Upper lobe of left lung (tissue), 4 donors: ENCODE measurements around the gene ANKRD44.

Source experiments
- CTCF ChIP-seq, 6 experiments: fragments of 450-650 bp in 4 of 6; fragments of 200-600 bp in 2 of 6; sonication (generic) in 2 of 6; IDR thresholded peaks; one replicate each; pipeline ENCODE4 v1.5.1; 2016 to 2019; ENCODE audit warnings: antibody characterized with exemption in 6 of 6
- EP300 ChIP-seq, 4 donors: sonication (generic); formaldehyde crosslinking; IDR thresholded peaks; one replicate each; pipeline ENCODE4 v1.5.1; 2017; ENCODE audit warnings: antibody characterized with exemption in 4 of 4, control low read depth in 2 of 4
- POLR2AphosphoS5 ChIP-seq, 2 donors: sonication (generic); formaldehyde crosslinking; IDR thresholded peaks; one replicate each; pipeline ENCODE4 v1.5.1; 2017; ENCODE audit warnings: antibody characterized with exemption in 2 of 2

GRCh38 chr2:197356136-197356535 is 45.6 kb upstream of the ANKRD44 start:
- TF ChIP-seq POLR2AphosphoS5 (IDR thresholded peaks at IDR 0.05) (no peak), CTCF (IDR thresholded peaks at IDR 0.05) (peak in 1 of 6 experiments; percentile 18), EP300 (IDR thresholded peaks at IDR 0.05) (no peak)
